Measurements from ENCODE around the gene KCTD5. TPM values are rescaled to one million over a fixed set of nuclear protein-coding genes. Genes with fewer than 3 reads are reported as not detected.

The KCTD5 gene
- total and polyA plus RNA-seq, 2 experiments from 2014 or later = 19.7 to 31.8 TPM

GRCh38 chr16:2701713-2702437, 19.6 kb downstream of the KCTD5 start:
- Mint-ChIP-seq H3K36me3 (ENCODE audit: low read depth) (peaks cover 8% of the 10 kb centered on the region; the same call in 1 of the 3 replicates), H3K4me1 (no peaks in the 10 kb centered on the region; the same call in 2 of the 3 replicates), H3K4me3 (no peak overlapping the region), H3K27me3 (ENCODE audit: insufficient read depth, low read depth, poor library complexity) (peaks cover 7% of the 10 kb centered on the region), H3K27ac (no peak overlapping the region), H3K9me3 (no peaks in the 10 kb centered on the region; the same call in 2 of the 3 replicates)
- H3K4me2 ChIP-seq = no peak overlapping the region
- no peak overlapping the region for H2AFZ ChIP-seq
- no peaks in the 10 kb centered on the region for H3K27me3 ChIP-seq (ENCODE audit: insufficient read depth)
- TF ChIP-seq ETS1 (IDR thresholded peaks at IDR 0.05) (no peak), CREB1 (CRISPR knock-in tag; IDR thresholded peaks at IDR 0.05; ENCODE audit: low read depth) (no peak), STAT1 (IDR thresholded peaks at IDR 0.05; ENCODE audit: unreplicated experiment) (no peak), ZNF114 (CRISPR knock-in tag; IDR thresholded peaks at IDR 0.05) (no peak), REST (IDR thresholded peaks at IDR 0.05; ENCODE audit: unreplicated experiment) (no peak), EZH2 (IDR thresholded peaks at IDR 0.05; ENCODE audit: low read depth, unreplicated experiment) (no peak), CTCF (conservative IDR thresholded peaks at IDR 0.05; ENCODE audit: low read depth in 2 of 2) (no peak), JUNB (IDR thresholded peaks at IDR 0.05; ENCODE audit: unreplicated experiment) (no peak), NANOG (IDR thresholded peaks at IDR 0.05; ENCODE audit: borderline replicate concordance) (no peak), EZH2phosphoT487 (IDR thresholded peaks at IDR 0.05; ENCODE audit: unreplicated experiment) (no peak), POLR2AphosphoS5 (IDR thresholded peaks at IDR 0.05; ENCODE audit: low read depth) (no peak), ZNF331 (CRISPR knock-in tag; IDR thresholded peaks at IDR 0.05; ENCODE audit: low read depth) (no peak), ZNF462 (CRISPR knock-in tag; IDR thresholded peaks at IDR 0.05) (no peak)
- no peaks in the 10 kb centered on the region for H4K20me1 ChIP-seq (replicated peaks; ENCODE audit: insufficient read depth)
- H3F3A ChIP-seq (replicated peaks; ENCODE audit: low read depth) = no peaks in the 10 kb centered on the region
- no peaks in the 10 kb centered on the region for H3K36me3 ChIP-seq (ENCODE audit: insufficient read depth)
- DNase-seq (ENCODE audit: low spot score) = no peak
- no peak overlapping the region for H3K27ac ChIP-seq (ENCODE audit: low read depth)
- no peaks in the 10 kb centered on the region for H3K79me2 ChIP-seq (replicated peaks; ENCODE audit: insufficient read depth)
- H3K9me2 ChIP-seq (ENCODE audit: insufficient read depth) = no peaks in the 10 kb centered on the region
- H3K4me3 ChIP-seq = no peak overlapping the region
- no peaks in the 10 kb centered on the region for H3K4me1 ChIP-seq (ENCODE audit: insufficient read depth)
- ATAC-seq = no peak

All from GM23338 (cell line).